Measurements from ENCODE around the gene PAFAH1B1. TPM values are rescaled to one million over a fixed set of nuclear protein-coding genes. Genes with fewer than 3 reads are reported as not detected.

The PAFAH1B1 gene
- total RNA-seq, 3 donors from 2014 or later: 122 to 133 (median 130) TPM

- H3K36me3 Mint-ChIP-seq (ENCODE audit: insufficient read depth): peaks cover 24% of the 10 kb centered on the region
- H3K27me3 Mint-ChIP-seq (ENCODE audit: low read depth): no peaks in the 10 kb centered on the region
- H3K9me3 Mint-ChIP-seq: no peaks in the 10 kb centered on the region
- no peak overlapping the region for H3K4me3 Mint-ChIP-seq
- no peak for DNase-seq
- H3K4me1 Mint-ChIP-seq (ENCODE audit: low read depth): peaks cover 1% of the 10 kb centered on the region
- no peak for ATAC-seq
Measured at GRCh38 chr17:2683912-2684311, 90.5 kb downstream of the PAFAH1B1 start.

GRCh38 chr17:2684549-2684948 is 91.1 kb downstream of the PAFAH1B1 start:
- H3K9me3 Mint-ChIP-seq: no peaks in the 10 kb centered on the region
- no peaks in the 10 kb centered on the region for H3K27me3 Mint-ChIP-seq (ENCODE audit: low read depth)
- peaks cover 21% of the 10 kb centered on the region for H3K36me3 Mint-ChIP-seq (ENCODE audit: insufficient read depth)
- H3K4me1 Mint-ChIP-seq (ENCODE audit: low read depth): peaks cover 6% of the 10 kb centered on the region
- ATAC-seq (no peak), DNase-seq (no peak)
- no peak overlapping the region for H3K4me3 Mint-ChIP-seq

GRCh38 chr17:2685696-2686095 is 92.2 kb downstream of the PAFAH1B1 start:
- Mint-ChIP-seq H3K4me1 (ENCODE audit: low read depth) (peaks cover 6% of the 10 kb centered on the region), H3K36me3 (ENCODE audit: insufficient read depth) (peaks cover 14% of the 10 kb centered on the region), H3K9me3 (no peaks in the 10 kb centered on the region), H3K4me3 (no peak overlapping the region), H3K27me3 (ENCODE audit: low read depth) (no peaks in the 10 kb centered on the region)
- no peak for ATAC-seq
- no peak for DNase-seq

- ATAC-seq: no peak
- H3K4me3 Mint-ChIP-seq: no peak overlapping the region
- peaks cover 6% of the 10 kb centered on the region for H3K4me1 Mint-ChIP-seq (ENCODE audit: low read depth)
- peaks cover 10% of the 10 kb centered on the region for H3K36me3 Mint-ChIP-seq (ENCODE audit: insufficient read depth)
- DNase-seq: no peak
- no peaks in the 10 kb centered on the region for H3K27me3 Mint-ChIP-seq (ENCODE audit: low read depth)
- H3K9me3 Mint-ChIP-seq: no peaks in the 10 kb centered on the region
Measured at GRCh38 chr17:2687074-2687418, 93.6 kb downstream of the PAFAH1B1 start.

DNA sequence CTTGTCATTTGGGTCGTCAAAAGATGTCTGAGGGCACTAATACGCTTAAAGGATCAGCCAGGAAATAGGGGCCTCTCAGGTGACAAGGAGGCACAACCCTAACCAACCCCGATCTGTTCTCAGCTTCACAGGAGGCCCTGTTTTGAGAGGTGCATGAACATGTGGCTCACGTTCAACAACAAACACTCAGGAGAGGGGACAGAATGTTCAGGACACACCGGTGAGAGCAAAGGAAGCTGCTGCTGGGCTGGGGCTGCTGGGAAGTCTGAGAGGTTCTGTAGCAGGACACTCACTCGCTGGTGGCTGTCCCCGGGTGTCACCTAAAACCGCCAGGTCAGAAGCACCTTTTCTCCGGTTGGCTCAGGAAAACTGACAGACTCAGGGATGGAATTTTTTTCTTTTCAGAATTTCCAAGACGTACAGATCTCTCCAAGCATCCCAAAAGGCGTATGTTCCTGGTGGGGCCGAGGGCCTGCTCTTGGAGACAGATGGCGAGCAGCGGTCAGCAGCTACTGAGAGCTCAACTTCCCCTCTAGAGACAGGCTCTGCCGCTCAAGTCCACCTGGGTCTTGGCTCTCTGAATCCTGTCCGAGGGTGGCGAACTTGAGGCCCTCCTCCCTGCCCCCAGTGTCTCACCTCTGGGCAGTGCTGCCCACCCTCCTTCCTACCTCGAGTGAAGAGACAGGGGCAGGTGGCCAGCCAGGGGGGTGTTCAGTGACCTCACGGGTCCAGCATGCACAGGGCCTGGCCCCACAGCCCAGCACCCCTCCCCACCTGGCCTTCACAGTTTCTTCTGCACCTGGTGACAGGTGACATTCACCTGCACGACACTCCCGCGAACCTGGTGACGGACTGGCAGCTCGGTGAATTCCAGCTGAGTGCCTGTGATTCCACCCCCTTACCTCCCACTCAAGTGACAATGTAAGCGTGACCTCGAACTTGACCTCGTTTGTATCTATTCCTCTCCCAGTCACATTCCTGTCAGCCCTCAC is 95.2 kb downstream of the PAFAH1B1 start:
- H3K36me3 Mint-ChIP-seq (ENCODE audit: insufficient read depth): peaks cover 10% of the 10 kb centered on the region
- no peaks in the 10 kb centered on the region for H3K27me3 Mint-ChIP-seq (ENCODE audit: low read depth)
- no peak for DNase-seq
- no peak overlapping the region for H3K4me3 Mint-ChIP-seq
- no peak for ATAC-seq
- peaks cover 6% of the 10 kb centered on the region for H3K4me1 Mint-ChIP-seq (ENCODE audit: low read depth)
- no peaks in the 10 kb centered on the region for H3K9me3 Mint-ChIP-seq

DNA sequence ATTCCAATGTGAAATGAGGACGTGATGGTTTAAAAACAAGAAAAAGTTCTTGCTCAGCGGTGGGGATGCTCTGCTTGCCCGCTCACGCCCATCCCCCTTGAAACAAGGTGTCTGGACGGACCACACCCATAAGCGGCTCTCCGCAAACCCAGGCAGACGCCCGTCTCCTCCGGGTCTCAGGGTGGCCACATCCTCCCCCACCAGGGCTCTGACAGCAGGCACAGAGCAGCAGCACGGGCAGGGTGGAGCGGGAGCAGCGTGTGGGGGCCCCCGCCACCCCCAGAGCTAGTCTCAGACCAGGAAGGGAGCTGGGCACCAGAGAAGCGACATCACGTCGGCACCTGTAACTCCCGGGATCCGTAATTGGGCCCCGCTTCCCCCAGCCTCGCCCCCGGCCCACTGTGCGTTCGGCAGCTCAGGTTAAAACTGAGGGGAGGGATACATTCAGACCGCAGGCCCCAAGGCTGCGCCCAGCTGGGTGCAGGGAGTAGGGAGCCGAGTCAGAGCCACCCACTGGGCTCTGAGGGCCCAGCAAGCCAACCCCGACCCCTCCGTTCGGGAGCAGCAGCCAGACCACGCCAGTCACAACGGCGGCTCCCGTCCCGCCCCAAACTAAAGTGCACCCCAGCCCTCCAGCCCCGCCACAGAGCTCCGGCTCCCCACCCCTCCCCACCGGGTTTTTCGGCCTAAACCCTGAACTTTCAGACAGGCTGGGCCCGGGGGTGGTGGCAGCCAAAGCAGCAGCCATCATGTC is 96.1 kb downstream of the PAFAH1B1 start:
- ATAC-seq (no peak), DNase-seq (no peak)
- H3K27me3 Mint-ChIP-seq (ENCODE audit: low read depth): no peaks in the 10 kb centered on the region
- no peak overlapping the region for H3K4me3 Mint-ChIP-seq
- no peaks in the 10 kb centered on the region for H3K9me3 Mint-ChIP-seq
- peaks cover 6% of the 10 kb centered on the region for H3K4me1 Mint-ChIP-seq (ENCODE audit: low read depth)
- H3K36me3 Mint-ChIP-seq (ENCODE audit: insufficient read depth): peaks cover 7% of the 10 kb centered on the region

DNA sequence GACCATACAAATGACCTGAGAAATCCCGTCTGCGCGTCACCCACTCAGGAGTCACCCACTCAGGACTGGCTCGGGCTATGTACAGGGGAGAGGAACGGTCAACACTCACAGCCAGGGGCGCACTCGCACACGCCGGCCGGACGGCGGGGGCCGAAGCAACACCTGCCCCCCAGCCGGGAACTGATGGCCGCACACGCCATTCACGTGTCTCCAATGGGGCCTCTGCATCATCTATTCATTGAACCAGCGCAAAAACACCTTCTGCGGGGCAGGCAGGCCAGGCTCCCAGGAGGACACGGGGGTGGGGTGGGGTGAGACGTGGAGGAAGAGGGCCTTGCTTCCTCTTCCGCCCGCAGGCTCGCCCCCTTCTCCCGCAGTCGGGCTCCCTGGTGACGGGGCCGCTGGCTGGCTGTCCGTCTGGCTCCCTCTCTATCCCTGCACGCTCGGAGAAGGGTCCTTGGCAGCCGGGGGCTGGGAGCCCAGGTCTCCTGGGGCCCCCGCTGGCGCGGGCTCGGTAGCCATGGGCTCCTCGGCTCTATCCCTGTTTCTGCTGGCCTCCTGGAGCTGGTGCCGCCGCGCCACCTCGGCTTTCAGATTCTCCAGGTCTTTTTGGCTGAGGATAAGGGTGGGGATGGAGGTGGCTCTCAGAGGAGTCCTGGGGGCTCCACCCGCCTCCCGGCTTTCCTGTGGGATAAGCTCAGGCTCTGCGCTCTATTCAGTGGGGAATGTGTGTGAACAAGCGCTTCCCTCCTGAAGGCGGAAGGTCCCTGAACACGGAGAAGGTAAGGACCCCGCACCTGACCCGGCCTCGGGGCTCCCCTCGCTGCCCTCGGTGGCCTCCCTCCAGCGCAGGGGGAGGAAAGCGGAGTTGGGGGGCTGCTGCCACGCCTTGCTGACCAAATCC is 97.0 kb downstream of the PAFAH1B1 start:
- no peak overlapping the region for H3K4me3 Mint-ChIP-seq
- no peaks in the 10 kb centered on the region for H3K9me3 Mint-ChIP-seq
- no peak for DNase-seq
- peaks cover 7% of the 10 kb centered on the region for H3K36me3 Mint-ChIP-seq (ENCODE audit: insufficient read depth)
- H3K27me3 Mint-ChIP-seq (ENCODE audit: low read depth): no peaks in the 10 kb centered on the region
- ATAC-seq: no peak
- H3K4me1 Mint-ChIP-seq (ENCODE audit: low read depth): peaks cover 6% of the 10 kb centered on the region

DNA sequence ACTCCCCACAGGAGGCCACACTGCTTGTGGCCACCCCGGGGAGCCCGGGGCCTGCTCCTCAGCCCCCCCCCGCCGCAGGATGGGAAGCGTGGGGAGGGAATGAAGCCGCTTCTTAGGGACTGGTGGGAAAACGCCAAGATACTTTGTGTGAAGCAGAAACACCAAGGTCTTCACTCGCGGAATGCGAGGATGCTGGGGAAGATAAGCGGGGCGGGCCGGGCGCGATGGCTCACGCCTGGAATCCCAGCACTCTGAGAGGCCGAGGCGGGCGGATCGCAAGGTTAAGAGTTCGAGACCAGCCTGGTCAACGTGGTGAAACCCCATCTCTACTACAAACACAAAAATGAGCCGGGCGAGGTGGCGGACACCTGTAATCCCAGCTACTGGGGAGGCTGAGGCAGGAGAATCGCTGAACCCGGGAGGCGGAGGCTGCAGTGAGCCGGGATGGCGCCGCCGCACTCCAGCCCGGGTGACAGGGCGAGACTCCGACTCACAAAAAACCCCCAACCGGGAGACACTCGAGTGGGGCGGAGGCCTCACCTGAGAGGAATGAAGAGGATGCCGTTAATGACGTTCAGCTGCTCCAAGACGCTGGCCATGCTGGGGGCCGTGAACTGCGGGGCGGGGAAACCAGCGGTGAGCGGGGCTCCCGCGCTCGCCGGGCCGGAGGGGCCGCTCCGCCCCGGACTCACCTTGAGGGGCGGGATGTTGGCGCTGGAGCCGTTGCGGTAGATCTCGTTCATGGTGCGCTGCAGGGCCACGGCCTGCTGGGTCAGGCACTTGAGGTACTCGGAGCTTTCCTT is 97.8 kb downstream of the PAFAH1B1 start:
- ATAC-seq: no peak
- H3K36me3 Mint-ChIP-seq (ENCODE audit: insufficient read depth): peaks cover 7% of the 10 kb centered on the region
- no peaks in the 10 kb centered on the region for H3K27me3 Mint-ChIP-seq (ENCODE audit: low read depth)
- H3K9me3 Mint-ChIP-seq: no peaks in the 10 kb centered on the region
- no peak overlapping the region for H3K4me3 Mint-ChIP-seq
- peaks cover 6% of the 10 kb centered on the region for H3K4me1 Mint-ChIP-seq (ENCODE audit: low read depth)
- DNase-seq: no peak

- no peaks in the 10 kb centered on the region for H3K27me3 Mint-ChIP-seq (ENCODE audit: low read depth)
Measured at GRCh38 chr17:2691965-2692780, 98.7 kb downstream of the PAFAH1B1 start.

GRCh38 chr17:2692781-2693135 is 99.3 kb downstream of the PAFAH1B1 start:
- no peak for ATAC-seq
- Mint-ChIP-seq H3K36me3 (ENCODE audit: insufficient read depth) (peaks cover 10% of the 10 kb centered on the region), H3K4me3 (no peak overlapping the region), H3K9me3 (no peaks in the 10 kb centered on the region), H3K27me3 (ENCODE audit: low read depth) (no peaks in the 10 kb centered on the region), H3K4me1 (ENCODE audit: low read depth) (peaks cover 6% of the 10 kb centered on the region)
- no peak for DNase-seq

More at GRCh38 chr17:2691965-2692780, 98.7 kb downstream of the PAFAH1B1 start:
- H3K9me3 Mint-ChIP-seq: no peaks in the 10 kb centered on the region
- no peak overlapping the region for H3K4me3 Mint-ChIP-seq
- DNase-seq: no peak
- H3K36me3 Mint-ChIP-seq (ENCODE audit: insufficient read depth): peaks cover 10% of the 10 kb centered on the region
- H3K4me1 Mint-ChIP-seq (ENCODE audit: low read depth): peaks cover 6% of the 10 kb centered on the region
- no peak for ATAC-seq

DNA sequence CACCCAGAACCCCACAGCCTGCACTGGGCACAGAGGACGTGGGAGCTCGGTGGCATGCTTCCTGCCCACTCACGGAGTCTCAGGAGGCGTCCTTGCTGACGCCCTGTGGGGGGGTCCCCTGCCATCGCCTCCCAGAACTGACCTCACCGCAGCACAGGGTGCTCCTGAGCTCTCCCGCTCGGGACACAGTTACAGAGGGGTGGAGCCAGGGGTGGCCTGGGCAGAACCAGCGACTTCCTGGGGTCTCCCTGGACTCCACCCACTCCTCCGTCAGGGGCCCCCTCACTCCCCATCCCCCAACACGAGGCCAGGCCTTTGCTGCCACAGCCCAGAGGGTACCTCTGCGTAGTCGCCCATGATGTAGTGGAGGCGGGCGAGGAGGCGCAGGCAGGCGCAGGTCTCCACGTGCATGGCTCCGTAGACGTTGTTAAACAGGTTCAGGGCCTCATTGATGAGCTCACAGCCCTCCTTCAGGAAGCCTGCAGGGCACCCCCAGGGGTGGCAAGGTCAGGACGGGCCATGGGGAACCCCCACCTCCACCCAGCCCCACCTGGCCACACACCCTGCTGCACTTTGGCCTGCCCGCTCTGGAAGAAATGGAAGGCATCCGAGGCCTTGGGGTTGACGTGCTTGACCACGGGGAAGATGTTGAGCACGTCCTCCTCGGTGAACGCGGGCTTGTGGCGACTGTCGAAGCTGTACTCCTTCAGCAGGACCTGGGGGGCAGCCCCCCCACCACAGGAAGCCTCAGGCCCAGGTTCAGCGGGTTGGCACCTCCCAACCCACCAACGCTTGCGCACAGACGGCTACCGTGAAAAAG is 100.3 kb downstream of the PAFAH1B1 start:
- ATAC-seq (no peak), DNase-seq (no peak)
- H3K4me1 Mint-ChIP-seq (ENCODE audit: low read depth): peaks cover 6% of the 10 kb centered on the region
- H3K36me3 Mint-ChIP-seq (ENCODE audit: insufficient read depth): peaks cover 11% of the 10 kb centered on the region
- H3K27me3 Mint-ChIP-seq (ENCODE audit: low read depth): no peaks in the 10 kb centered on the region
- H3K9me3 Mint-ChIP-seq: no peaks in the 10 kb centered on the region
- H3K4me3 Mint-ChIP-seq: no peak overlapping the region

Measured in activated T-cell treated with anti-CD3 and anti-CD28 coated beads, Interleukin-2, amount 50 U/mL, for 4 hours (primary cell).